Measurements from ENCODE around the gene PCDHGB3.

PCDHGB3 gene

GRCh38 chr5:141355641-141356040, 14.4 kb upstream of the PCDHGB3 start:
- no peaks in the 10 kb centered on the region for H4K20me1 ChIP-seq (ENCODE audit: insufficient read depth, low read length)
- H3K9ac ChIP-seq (ENCODE audit: low read length) = no peak overlapping the region
- H3K9me2 ChIP-seq (replicated peaks; ENCODE audit: insufficient read depth, low read length) = no peaks in the 10 kb centered on the region
- no peaks in the 10 kb centered on the region for H3K9me3 ChIP-seq (replicated peaks; ENCODE audit: insufficient read depth, low read length)
- H3K4me3 ChIP-seq (ENCODE audit: low read length) = no peak overlapping the region
- TF ChIP-seq CTCF (IDR thresholded peaks at IDR 0.05; ENCODE audit: low read length) (no peak), EZH2phosphoT487 (IDR thresholded peaks at IDR 0.05; ENCODE audit: low read length) (no peak), EZH2 (optimal IDR thresholded peaks at IDR 0.05; ENCODE audit: low read depth, low read length) (no peak)
- no peaks in the 10 kb centered on the region for H3F3A ChIP-seq (ENCODE audit: insufficient read depth, low read length)
- H3K79me2 ChIP-seq (ENCODE audit: low read length) = no peaks in the 10 kb centered on the region
- 0 out of 2 replicates have a peak, but pooled peaks cover 3% of the 10 kb centered on the region for H3K27me3 ChIP-seq (replicated peaks; ENCODE audit: insufficient read depth, low read length)
- no peaks in the 10 kb centered on the region for H3K4me1 ChIP-seq (ENCODE audit: low read length)
- no peaks in the 10 kb centered on the region for H3K36me3 ChIP-seq (replicated peaks; ENCODE audit: insufficient read depth, low read length)
- no peak overlapping the region for H3K4me2 ChIP-seq (ENCODE audit: low read depth, low read length)
- DNase-seq = no peak
- H3K27ac ChIP-seq (ENCODE audit: low read length) = no peak overlapping the region
- no peak overlapping the region for H2AFZ ChIP-seq (ENCODE audit: low read length)

GRCh38 chr5:141356133-141356532, 13.9 kb upstream of the PCDHGB3 start:
- no peak overlapping the region for H3K4me3 ChIP-seq (ENCODE audit: low read length)
- H2AFZ ChIP-seq (ENCODE audit: low read length) = no peak overlapping the region
- H3K4me1 ChIP-seq (ENCODE audit: low read length) = no peaks in the 10 kb centered on the region
- H3K27ac ChIP-seq (ENCODE audit: low read length) = no peak overlapping the region
- no peak overlapping the region for H3K9ac ChIP-seq (ENCODE audit: low read length)
- H3K9me3 ChIP-seq (replicated peaks; ENCODE audit: insufficient read depth, low read length) = no peaks in the 10 kb centered on the region
- TF ChIP-seq EZH2phosphoT487 (IDR thresholded peaks at IDR 0.05; ENCODE audit: low read length) = no peak
- TF ChIP-seq EZH2 (optimal IDR thresholded peaks at IDR 0.05; ENCODE audit: low read depth, low read length) = no peak
- no peak for TF ChIP-seq CTCF (IDR thresholded peaks at IDR 0.05; ENCODE audit: low read length)
- H3F3A ChIP-seq (ENCODE audit: insufficient read depth, low read length) = no peaks in the 10 kb centered on the region
- H3K36me3 ChIP-seq (replicated peaks; ENCODE audit: insufficient read depth, low read length) = no peaks in the 10 kb centered on the region
- H3K4me2 ChIP-seq (ENCODE audit: low read depth, low read length) = no peak overlapping the region
- H3K79me2 ChIP-seq (ENCODE audit: low read length) = no peaks in the 10 kb centered on the region
- no peaks in the 10 kb centered on the region for H3K9me2 ChIP-seq (replicated peaks; ENCODE audit: insufficient read depth, low read length)
- H4K20me1 ChIP-seq (ENCODE audit: insufficient read depth, low read length) = no peaks in the 10 kb centered on the region
- no peak for DNase-seq
- H3K27me3 ChIP-seq (replicated peaks; ENCODE audit: insufficient read depth, low read length) = no peaks in the 10 kb centered on the region

- Histone ChIP-seq H3K4me1 (ENCODE audit: low read length) (no peaks in the 10 kb centered on the region), H3K4me3 (ENCODE audit: low read length) (no peak overlapping the region), H3K27me3 (replicated peaks; ENCODE audit: insufficient read depth, low read length) (no peaks in the 10 kb centered on the region), H4K20me1 (ENCODE audit: insufficient read depth, low read length) (no peaks in the 10 kb centered on the region), H3K79me2 (ENCODE audit: low read length) (no peaks in the 10 kb centered on the region), H3K27ac (ENCODE audit: low read length) (no peak overlapping the region), H3K9me3 (replicated peaks; ENCODE audit: insufficient read depth, low read length) (no peaks in the 10 kb centered on the region), H3K9ac (ENCODE audit: low read length) (no peak overlapping the region), H3K36me3 (replicated peaks; ENCODE audit: insufficient read depth, low read length) (no peaks in the 10 kb centered on the region), H3K4me2 (ENCODE audit: low read depth, low read length) (no peak overlapping the region), H3F3A (ENCODE audit: insufficient read depth, low read length) (no peaks in the 10 kb centered on the region), H2AFZ (ENCODE audit: low read length) (no peak overlapping the region), H3K9me2 (replicated peaks; ENCODE audit: insufficient read depth, low read length) (no peaks in the 10 kb centered on the region)
- DNase-seq = no peak
- TF ChIP-seq EZH2phosphoT487 (IDR thresholded peaks at IDR 0.05; ENCODE audit: low read length) = no peak
- TF ChIP-seq EZH2 (optimal IDR thresholded peaks at IDR 0.05; ENCODE audit: low read depth, low read length) = no peak
- no peak for TF ChIP-seq CTCF (IDR thresholded peaks at IDR 0.05; ENCODE audit: low read length)
These were observed 13.1 kb upstream of the PCDHGB3 start for GRCh38 chr5:141356950-141357349.

All from MM.1S (cell line).